ENCODE measurements around the gene IGF2.

- TF ChIP-seq POLR2A (IDR thresholded peaks at IDR 0.05): no peak
- TF ChIP-seq, protein P1, sequence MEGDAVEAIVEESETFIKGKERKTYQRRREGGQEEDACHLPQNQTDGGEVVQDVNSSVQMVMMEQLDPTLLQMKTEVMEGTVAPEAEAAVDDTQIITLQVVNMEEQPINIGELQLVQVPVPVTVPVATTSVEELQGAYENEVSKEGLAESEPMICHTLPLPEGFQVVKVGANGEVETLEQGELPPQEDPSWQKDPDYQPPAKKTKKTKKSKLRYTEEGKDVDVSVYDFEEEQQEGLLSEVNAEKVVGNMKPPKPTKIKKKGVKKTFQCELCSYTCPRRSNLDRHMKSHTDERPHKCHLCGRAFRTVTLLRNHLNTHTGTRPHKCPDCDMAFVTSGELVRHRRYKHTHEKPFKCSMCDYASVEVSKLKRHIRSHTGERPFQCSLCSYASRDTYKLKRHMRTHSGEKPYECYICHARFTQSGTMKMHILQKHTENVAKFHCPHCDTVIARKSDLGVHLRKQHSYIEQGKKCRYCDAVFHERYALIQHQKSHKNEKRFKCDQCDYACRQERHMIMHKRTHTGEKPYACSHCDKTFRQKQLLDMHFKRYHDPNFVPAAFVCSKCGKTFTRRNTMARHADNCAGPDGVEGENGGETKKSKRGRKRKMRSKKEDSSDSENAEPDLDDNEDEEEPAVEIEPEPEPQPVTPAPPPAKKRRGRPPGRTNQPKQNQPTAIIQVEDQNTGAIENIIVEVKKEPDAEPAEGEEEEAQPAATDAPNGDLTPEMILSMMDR (IDR thresholded peaks at IDR 0.05): no peak
These were observed 41.2 kb upstream of the IGF2 start for GRCh38 chr11:2180347-2180746.

Measured in esophagus squamous epithelium (tissue), 4 donors.